HepG2 (cell line): ENCODE measurements around the gene CNPPD1.

Experiments
- ADNP ChIP-seq: sonication (generic); formaldehyde crosslinking; IDR thresholded peaks from 2 replicates; pipeline ENCODE4 v1.4.0; 2020; ENCODE audit warnings: missing genetic modification reagents
- BHLHE40 ChIP-seq: IDR thresholded peaks from 2 replicates; pipeline ENCODE4 v1.6.1; 2011; ENCODE audit warnings: low read length, improper control_type of control experiment
- CTCF ChIP-seq: sonication (generic); formaldehyde crosslinking; IDR thresholded peaks from 2 replicates; pipeline ENCODE4 v1.5.0; 2020; ENCODE audit warnings: mild to moderate bottlenecking, missing genetic modification reagents, moderate library complexity
- MEIS2 ChIP-seq: sonication (generic); formaldehyde crosslinking; IDR thresholded peaks from 2 replicates; pipeline ENCODE4 v1.9.0; 2021; ENCODE audit warnings: mild to moderate bottlenecking, missing genetic modification reagents
- PTBP1 ChIP-seq: fragments of 200-400 bp; formaldehyde crosslinking; IDR thresholded peaks from 2 replicates; pipeline ENCODE4 v1.6.1; 2018; ENCODE audit warnings: low read length, low read depth; ENCODE audit not compliant: poor library complexity, severe bottlenecking
- SALL1 ChIP-seq: sonication (generic); formaldehyde crosslinking; IDR thresholded peaks from 2 replicates; pipeline ENCODE4 v1.8.0; 2022; ENCODE audit warnings: mild to moderate bottlenecking, missing genetic modification reagents
- ZFP36L1 ChIP-seq: sonication (generic); formaldehyde crosslinking; IDR thresholded peaks from 2 replicates; pipeline ENCODE4 v1.8.0; 2022; ENCODE audit warnings: mild to moderate bottlenecking, missing genetic modification reagents, moderate library complexity
- ZNF33A ChIP-seq: sonication (generic); formaldehyde crosslinking; IDR thresholded peaks from 2 replicates; pipeline ENCODE4 v1.5.1; 2020; ENCODE audit warnings: missing genetic modification reagents, mild to moderate bottlenecking, moderate library complexity, borderline replicate concordance

- TF ChIP-seq CTCF (CRISPR knock-in tag): no peak
- TF ChIP-seq BHLHE40: no peak
- TF ChIP-seq ZFP36L1 (CRISPR knock-in tag): no peak
- no peak for TF ChIP-seq MEIS2
- TF ChIP-seq PTBP1: no peak
- no peak for TF ChIP-seq SALL1 (CRISPR knock-in tag)
- TF ChIP-seq ADNP: no peak
- no peak for TF ChIP-seq ZNF33A (CRISPR knock-in tag)
Measured at GRCh38 chr2:219158025-219158424, 18.7 kb downstream of the CNPPD1 start.
